H9 (cell line): ENCODE measurements around the gene ATP6V1B1. TPM values are rescaled to one million over a fixed set of nuclear protein-coding genes. Genes with fewer than 3 reads are reported as not detected.

Experiments
- DNase-seq: peaks from one replicate; pipeline ENCODE4 v3.0.0-alpha.2; 2017
- H2AFZ ChIP-seq: one replicate; pipeline ENCODE4 v1.6.1; 2013; ENCODE audit warnings: mild to moderate bottlenecking, low read length, control low read depth, moderate library complexity
- H2AK5ac ChIP-seq: 2 replicates; pipeline ENCODE4 v1.6.1; 2013; ENCODE audit warnings: low read length, control low read depth, mixed read lengths; ENCODE audit not compliant: insufficient read length
- H2BK120ac ChIP-seq: one replicate; pipeline ENCODE4 v1.6.1; 2013; ENCODE audit warnings: low read depth, mild to moderate bottlenecking, low read length, control low read depth, inconsistent platforms; ENCODE audit not compliant: poor library complexity, severe bottlenecking
- H2BK12ac ChIP-seq: 2 replicates; pipeline ENCODE4 v1.6.1; 2013; ENCODE audit warnings: low read length, control low read depth, mixed read lengths, low read depth; ENCODE audit not compliant: insufficient read length
- H2BK15ac ChIP-seq: 2 replicates; pipeline ENCODE4 v1.6.1; 2013; ENCODE audit warnings: low read depth, low read length, control low read depth
- H2BK20ac ChIP-seq: one replicate; pipeline ENCODE4 v1.6.1; 2013; ENCODE audit warnings: low read depth, mild to moderate bottlenecking, low read length, control low read depth, inconsistent platforms; ENCODE audit not compliant: poor library complexity, severe bottlenecking
- H2BK5ac ChIP-seq: 2 replicates; pipeline ENCODE4 v1.6.1; 2013; ENCODE audit warnings: low read length, control low read depth, mixed read lengths; ENCODE audit not compliant: insufficient read length
- H3K14ac ChIP-seq: 2 replicates; pipeline ENCODE4 v1.6.1; 2013; ENCODE audit warnings: low read length, control low read depth; ENCODE audit not compliant: insufficient read depth
- H3K18ac ChIP-seq: 2 replicates; pipeline ENCODE4 v1.6.1; 2013; ENCODE audit warnings: low read depth, mild to moderate bottlenecking, mixed read lengths, low read length, control low read depth; ENCODE audit not compliant: insufficient read length
- H3K23ac ChIP-seq: 2 replicates; pipeline ENCODE4 v1.6.1; 2013; ENCODE audit warnings: low read length, control low read depth, mixed read lengths, low read depth; ENCODE audit not compliant: insufficient read length
- H3K23me2 ChIP-seq: 2 replicates; pipeline ENCODE4 v1.6.1; 2013; ENCODE audit warnings: low read depth, mild to moderate bottlenecking, mixed read lengths, low read length, control low read depth; ENCODE audit not compliant: insufficient read length, poor library complexity, severe bottlenecking
- H3K27ac ChIP-seq: 2 replicates; pipeline ENCODE4 v1.5.1; 2013; ENCODE audit warnings: low read length, control low read depth, mixed read lengths, low read depth; ENCODE audit not compliant: insufficient read length
- H3K27me3 ChIP-seq: 2 replicates; pipeline ENCODE4 v1.6.1; 2013; ENCODE audit warnings: low read length, control low read depth, inconsistent platforms; ENCODE audit not compliant: insufficient read depth
- H3K4ac ChIP-seq: 2 replicates; pipeline ENCODE4 v1.6.1; 2013; ENCODE audit warnings: low read depth, mild to moderate bottlenecking, control low read depth, inconsistent platforms, low read length, moderate library complexity
- H3K4me1 ChIP-seq: 2 replicates; pipeline ENCODE4 v1.6.1; 2013; ENCODE audit warnings: low read length, control low read depth, inconsistent platforms; ENCODE audit not compliant: insufficient read depth
- H3K4me2 ChIP-seq: 2 replicates; pipeline ENCODE4 v1.6.1; 2013; ENCODE audit warnings: low read length, control low read depth, mixed read lengths; ENCODE audit not compliant: insufficient read length, insufficient read depth
- H3K56ac ChIP-seq: 2 replicates; pipeline ENCODE4 v1.6.1; 2013; ENCODE audit warnings: low read depth, mild to moderate bottlenecking, mixed read lengths, low read length, control low read depth; ENCODE audit not compliant: insufficient read length
- H3K79me1 ChIP-seq: 2 replicates; pipeline ENCODE4 v1.6.1; 2013; ENCODE audit warnings: low read depth, mild to moderate bottlenecking, moderate library complexity, low read length, control low read depth, inconsistent platforms; ENCODE audit not compliant: insufficient read depth, poor library complexity, severe bottlenecking
- H3K79me2 ChIP-seq: 2 replicates; pipeline ENCODE4 v1.6.1; 2013; ENCODE audit warnings: low read length, control low read depth, inconsistent platforms; ENCODE audit not compliant: insufficient read depth
- H3K9ac ChIP-seq: 2 replicates; pipeline ENCODE4 v1.6.1; 2013; ENCODE audit warnings: low read length, control low read depth, mixed read lengths; ENCODE audit not compliant: insufficient read length; ENCODE audit errors: extremely low read depth
- H3K9me3 ChIP-seq: one replicate; pipeline ENCODE4 v1.6.1; 2013; ENCODE audit warnings: low read depth, low read length, inconsistent platforms; ENCODE audit not compliant: control insufficient read depth
- H3T11ph ChIP-seq: one replicate; pipeline ENCODE4 v1.6.1; 2013; ENCODE audit warnings: mild to moderate bottlenecking, low read length, control low read depth, inconsistent platforms
- H4K20me1 ChIP-seq: one replicate; pipeline ENCODE4 v1.6.1; 2013; ENCODE audit not compliant: control insufficient read depth, insufficient read length, insufficient read depth
- H4K5ac ChIP-seq: 2 replicates; pipeline ENCODE4 v1.6.1; 2013; ENCODE audit warnings: low read depth, mild to moderate bottlenecking, mixed read lengths, low read length, control low read depth; ENCODE audit not compliant: insufficient read length
- H4K8ac ChIP-seq: replicated peaks from 2 replicates; pipeline ENCODE4 v1.6.1; 2013; ENCODE audit warnings: low read length, control low read depth, mixed read lengths, low read depth; ENCODE audit not compliant: insufficient read length
- H4K91ac ChIP-seq: 2 replicates; pipeline ENCODE4 v1.6.1; 2013; ENCODE audit warnings: low read depth, mild to moderate bottlenecking, moderate library complexity, mixed read lengths, low read length, control low read depth; ENCODE audit not compliant: insufficient read length
- H3K27ac Mint-ChIP-seq, 3 experiments: 2 replicates in 2 of 3; 3 replicates in 1 of 3; pipeline ENCODE4 v1.8.0; 2020 to 2021; ENCODE audit warnings: mixed read lengths in 3 of 3, mild to moderate bottlenecking in 1 of 3, moderate library complexity in 1 of 3
- H3K27me3 Mint-ChIP-seq: 2 replicates; pipeline ENCODE4 v1.8.0; 2021; ENCODE audit warnings: low read depth, mild to moderate bottlenecking, moderate library complexity, mixed read lengths
- H3K36me3 Mint-ChIP-seq, 3 experiments: 2 replicates in 2 of 3; 3 replicates in 1 of 3; pipeline ENCODE4 v1.8.0; 2020 to 2021; ENCODE audit warnings: low read depth in 3 of 3, mixed read lengths in 3 of 3; ENCODE audit not compliant: insufficient read depth in 1 of 3
- H3K4me1 Mint-ChIP-seq, 2 experiments: 2 replicates each; pipeline ENCODE4 v1.8.0; 2020; ENCODE audit warnings: mixed read lengths in 2 of 2
- H3K4me3 Mint-ChIP-seq, 2 experiments: 2 replicates in 1 of 2; 3 replicates in 1 of 2; pipeline ENCODE4 v1.8.0; 2020 to 2021; ENCODE audit warnings: mild to moderate bottlenecking in 2 of 2, mixed read lengths in 2 of 2, moderate library complexity in 1 of 2
- H3K9me3 Mint-ChIP-seq, 2 experiments: 2 replicates in 1 of 2; 3 replicates in 1 of 2; pipeline ENCODE4 v1.8.0; 2020; ENCODE audit warnings: mild to moderate bottlenecking in 2 of 2, mixed read lengths in 2 of 2, moderate library complexity in 1 of 2
- WGBS: extraction: QIAGEN DNeasy Blood & Tissue Kit; methylation state at CpG from one replicate; pipeline ENCODE4 v1.1.7; 2013; ENCODE audit warnings: missing lambda C conversion rate, low lambda C conversion rate, mixed read lengths; ENCODE audit not compliant: insufficient read length; ENCODE audit errors: extremely low coverage; 5-methylcytosine and 5-hydroxymethylcytosine counted together
- total RNA-seq: library from RNA; stranded (reverse); gene quantifications from 2 replicates; pipeline ENCODE4 v1.2.1, GENCODE V29; 2021
- TF ChIP-seq, protein P1 (sequence below): fragments of 200-600 bp; sonication (generic); conservative IDR thresholded peaks from 3 replicates; pipeline ENCODE4 v1.8.0; 2021; ENCODE audit warnings: antibody characterized with exemption, mild to moderate bottlenecking

Gene ATP6V1B1
- total RNA-seq, 1 experiment from 2014 or later, result not detected

DNA sequence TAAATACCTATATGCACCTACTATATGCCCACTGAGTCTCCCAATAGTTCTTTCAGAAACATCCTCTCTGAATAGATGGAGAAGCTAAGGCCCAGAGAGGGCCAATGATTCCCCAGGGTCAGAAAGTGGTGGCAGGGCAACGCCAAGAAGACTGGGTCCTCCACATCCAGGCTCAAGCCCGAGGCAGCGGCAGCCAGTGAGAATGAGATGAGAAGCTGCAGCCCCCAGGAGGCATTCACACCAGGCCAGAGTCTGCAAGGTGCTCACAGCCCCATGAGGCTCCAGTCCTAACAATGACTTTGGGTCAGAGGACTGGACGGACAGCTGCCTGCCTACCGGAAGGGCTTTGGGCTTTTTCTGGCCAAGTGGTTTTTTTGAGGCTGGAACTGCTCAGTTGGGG lies 55.4 kb downstream of the ATP6V1B1 start:
- WGBS, result no CpG with 5 or more reads among the region's 5 CpGs
- H2BK12ac ChIP-seq, result no peak overlapping the region
- Mint-ChIP-seq H3K36me3 (peaks cover 5 to 33% (median 25%) of the 10 kb centered on the region in 3 experiments; a peak in 5 of 7 replicates), H3K9me3 (no peaks in the 10 kb centered on the region), H3K4me1 (peaks cover 12% of the 10 kb centered on the region in 2 experiments), H3K27ac (no peak overlapping the region), H3K4me3 (no peak overlapping the region), H3K27me3 (no peaks in the 10 kb centered on the region)
- no peak overlapping the region for H4K8ac ChIP-seq
- no peak overlapping the region for H2AK5ac ChIP-seq
- no peak overlapping the region for H2BK20ac ChIP-seq
- H2BK120ac ChIP-seq, result no peak overlapping the region
- no peaks in the 10 kb centered on the region for H3K4me1 ChIP-seq
- H2BK5ac ChIP-seq, result no peak overlapping the region
- no peak overlapping the region for H3K18ac ChIP-seq
- no peak overlapping the region for H3K14ac ChIP-seq
- no peak overlapping the region for H3K9ac ChIP-seq
- no peak overlapping the region for H2BK15ac ChIP-seq
- no peaks in the 10 kb centered on the region for H3K27me3 ChIP-seq
- H4K20me1 ChIP-seq, result no peaks in the 10 kb centered on the region
- no peaks in the 10 kb centered on the region for H3K79me1 ChIP-seq
- DNase-seq, result no peak
- peaks cover 13% of the 10 kb centered on the region for H3K23me2 ChIP-seq
- no peak overlapping the region for H3T11ph ChIP-seq
- H4K91ac ChIP-seq, result no peak overlapping the region
- no peak overlapping the region for H3K4ac ChIP-seq
- 0 out of 2 replicates have a peak, but pooled peaks cover 3% of the 10 kb centered on the region for H3K79me2 ChIP-seq
- H3K4me2 ChIP-seq, result no peak overlapping the region
- no peak overlapping the region for H2AFZ ChIP-seq
- no peak overlapping the region for H3K56ac ChIP-seq
- no peak overlapping the region for H4K5ac ChIP-seq
- H3K9me3 ChIP-seq, result no peaks in the 10 kb centered on the region
- no peak overlapping the region for H3K23ac ChIP-seq
- TF ChIP-seq, protein P1, sequence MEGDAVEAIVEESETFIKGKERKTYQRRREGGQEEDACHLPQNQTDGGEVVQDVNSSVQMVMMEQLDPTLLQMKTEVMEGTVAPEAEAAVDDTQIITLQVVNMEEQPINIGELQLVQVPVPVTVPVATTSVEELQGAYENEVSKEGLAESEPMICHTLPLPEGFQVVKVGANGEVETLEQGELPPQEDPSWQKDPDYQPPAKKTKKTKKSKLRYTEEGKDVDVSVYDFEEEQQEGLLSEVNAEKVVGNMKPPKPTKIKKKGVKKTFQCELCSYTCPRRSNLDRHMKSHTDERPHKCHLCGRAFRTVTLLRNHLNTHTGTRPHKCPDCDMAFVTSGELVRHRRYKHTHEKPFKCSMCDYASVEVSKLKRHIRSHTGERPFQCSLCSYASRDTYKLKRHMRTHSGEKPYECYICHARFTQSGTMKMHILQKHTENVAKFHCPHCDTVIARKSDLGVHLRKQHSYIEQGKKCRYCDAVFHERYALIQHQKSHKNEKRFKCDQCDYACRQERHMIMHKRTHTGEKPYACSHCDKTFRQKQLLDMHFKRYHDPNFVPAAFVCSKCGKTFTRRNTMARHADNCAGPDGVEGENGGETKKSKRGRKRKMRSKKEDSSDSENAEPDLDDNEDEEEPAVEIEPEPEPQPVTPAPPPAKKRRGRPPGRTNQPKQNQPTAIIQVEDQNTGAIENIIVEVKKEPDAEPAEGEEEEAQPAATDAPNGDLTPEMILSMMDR, result no peak
- no peak overlapping the region for H3K27ac ChIP-seq
